Memory B cell (primary cell): ENCODE results near the gene HNRNPA2B1.

ENCODE experiments used
- ATAC-seq: fragments of 150-1000 bp; cut with Tn5 transposase; 2 replicates; pipeline ENCODE4 v1.10.0; 2021; ENCODE audit warnings: low read depth, mild to moderate bottlenecking, moderate library complexity
- DNase-seq, 2 donors: peaks; one replicate each; pipeline ENCODE4 v3.0.0; 2022; ENCODE audit warnings: low spot score in 2 of 2
- H3K27ac Mint-ChIP-seq: one replicate; pipeline ENCODE4 v1.8.0; 2022; ENCODE audit warnings: mild to moderate bottlenecking, moderate library complexity, mixed read lengths
- H3K27me3 Mint-ChIP-seq: one replicate; pipeline ENCODE4 v1.8.0; 2022; ENCODE audit warnings: mixed read lengths
- H3K36me3 Mint-ChIP-seq: one replicate; pipeline ENCODE4 v1.8.0; 2022; ENCODE audit warnings: mild to moderate bottlenecking, mixed read lengths
- H3K4me1 Mint-ChIP-seq: one replicate; pipeline ENCODE4 v1.8.0; 2022; ENCODE audit warnings: mixed read lengths
- H3K4me3 Mint-ChIP-seq: one replicate; pipeline ENCODE4 v1.8.0; 2022; ENCODE audit warnings: mild to moderate bottlenecking, moderate library complexity, mixed read lengths
- H3K9me3 Mint-ChIP-seq: one replicate; pipeline ENCODE4 v1.8.0; 2022; ENCODE audit warnings: mixed read lengths

Gene HNRNPA2B1

GRCh38 chr7:26200444-26201246 lies at the start of gene HNRNPA2B1:
Gene HNRNPA2B1 (minus strand): TSS chr7:26200746. CDS start chr7:26200577, 169 bp downstream.
- H3K27me3 Mint-ChIP-seq = no peaks in the 10 kb centered on the region
- ATAC-seq (peak; percentile 65), DNase-seq (peak; percentile 99 to 100)
- no peaks in the 10 kb centered on the region for H3K9me3 Mint-ChIP-seq
- peaks cover 31% of the 10 kb centered on the region for H3K36me3 Mint-ChIP-seq
- H3K4me3 Mint-ChIP-seq = peak within 1 kb of the TSS; percentile 100
- peaks cover 31% of the 10 kb centered on the region for H3K4me1 Mint-ChIP-seq
- H3K27ac Mint-ChIP-seq = peak within 1 kb of the TSS; percentile 99

GRCh38 chr7:26250239-26250638 lies 49.7 kb upstream of the HNRNPA2B1 start:
- Mint-ChIP-seq H3K9me3 (no peaks in the 10 kb centered on the region), H3K36me3 (no peaks in the 10 kb centered on the region), H3K27ac (no peak overlapping the region), H3K4me3 (no peak overlapping the region), H3K27me3 (no peaks in the 10 kb centered on the region), H3K4me1 (no peaks in the 10 kb centered on the region)
- ATAC-seq (no peak), DNase-seq (no peak)

- H3K4me3 Mint-ChIP-seq = no peak overlapping the region
- no peak for ATAC-seq
Observed at GRCh38 chr7:26245150-26245549, 44.6 kb upstream of the HNRNPA2B1 start.

GRCh38 chr7:26238032-26238431 lies 37.5 kb upstream of the HNRNPA2B1 start:
- H3K4me3 Mint-ChIP-seq = no peak overlapping the region
- H3K27ac Mint-ChIP-seq = no peak overlapping the region
- DNase-seq (no peak), ATAC-seq (no peak)
- H3K9me3 Mint-ChIP-seq = no peaks in the 10 kb centered on the region
- H3K4me1 Mint-ChIP-seq = peaks cover 4% of the 10 kb centered on the region
- no peaks in the 10 kb centered on the region for H3K36me3 Mint-ChIP-seq
- H3K27me3 Mint-ChIP-seq = peaks cover 5% of the 10 kb centered on the region

More at GRCh38 chr7:26245150-26245549, 44.6 kb upstream of the HNRNPA2B1 start:
- Mint-ChIP-seq H3K27ac (no peak overlapping the region), H3K36me3 (no peaks in the 10 kb centered on the region), H3K27me3 (no peaks in the 10 kb centered on the region), H3K4me1 (no peaks in the 10 kb centered on the region), H3K9me3 (no peaks in the 10 kb centered on the region)
- no peak for DNase-seq

GRCh38 chr7:26237035-26237807 lies 36.7 kb upstream of the HNRNPA2B1 start:
- Mint-ChIP-seq H3K4me1 (peaks cover 4% of the 10 kb centered on the region), H3K36me3 (no peaks in the 10 kb centered on the region), H3K9me3 (no peaks in the 10 kb centered on the region), H3K4me3 (no peak overlapping the region), H3K27ac (no peak overlapping the region), H3K27me3 (peaks cover 7% of the 10 kb centered on the region)
- DNase-seq = no peak
- ATAC-seq = no peak

GRCh38 chr7:26233902-26234511 lies 33.5 kb upstream of the HNRNPA2B1 start:
- H3K27ac Mint-ChIP-seq = no peak overlapping the region
- no peak overlapping the region for H3K4me3 Mint-ChIP-seq
- H3K4me1 Mint-ChIP-seq = peaks cover 4% of the 10 kb centered on the region
- peaks cover 2% of the 10 kb centered on the region for H3K36me3 Mint-ChIP-seq
- DNase-seq (no peak), ATAC-seq (no peak)
- H3K27me3 Mint-ChIP-seq = peaks cover 8% of the 10 kb centered on the region
- no peaks in the 10 kb centered on the region for H3K9me3 Mint-ChIP-seq

- Mint-ChIP-seq H3K27ac (no peak overlapping the region), H3K36me3 (peaks cover 2% of the 10 kb centered on the region), H3K4me1 (no peaks in the 10 kb centered on the region), H3K27me3 (peaks cover 11% of the 10 kb centered on the region), H3K4me3 (no peak overlapping the region), H3K9me3 (no peaks in the 10 kb centered on the region)
- ATAC-seq = no peak
- DNase-seq = no peak
Observed at GRCh38 chr7:26227987-26228386, 27.4 kb upstream of the HNRNPA2B1 start.

- ATAC-seq (no peak), DNase-seq (no peak)
- peaks cover 7% of the 10 kb centered on the region for H3K27me3 Mint-ChIP-seq
- H3K9me3 Mint-ChIP-seq = no peaks in the 10 kb centered on the region
- no peaks in the 10 kb centered on the region for H3K36me3 Mint-ChIP-seq
- H3K4me3 Mint-ChIP-seq = no peak overlapping the region
- H3K4me1 Mint-ChIP-seq = no peaks in the 10 kb centered on the region
- H3K27ac Mint-ChIP-seq = no peak overlapping the region
Observed at GRCh38 chr7:26224359-26224758, 23.8 kb upstream of the HNRNPA2B1 start.

- H3K9me3 Mint-ChIP-seq = no peaks in the 10 kb centered on the region
- peaks cover 15% of the 10 kb centered on the region for H3K36me3 Mint-ChIP-seq
- H3K4me1 Mint-ChIP-seq = peaks cover 4% of the 10 kb centered on the region
- H3K4me3 Mint-ChIP-seq = no peak overlapping the region
- ATAC-seq (no peak), DNase-seq (no peak)
- no peak overlapping the region for H3K27ac Mint-ChIP-seq
- H3K27me3 Mint-ChIP-seq = no peaks in the 10 kb centered on the region
Observed at GRCh38 chr7:26216049-26216448, 15.5 kb upstream of the HNRNPA2B1 start.

GRCh38 chr7:26213807-26214515 lies 13.4 kb upstream of the HNRNPA2B1 start:
- Mint-ChIP-seq H3K4me1 (peaks cover 4% of the 10 kb centered on the region), H3K27ac (no peak overlapping the region), H3K36me3 (peaks cover 24% of the 10 kb centered on the region), H3K9me3 (no peaks in the 10 kb centered on the region), H3K4me3 (no peak overlapping the region), H3K27me3 (no peaks in the 10 kb centered on the region)
- ATAC-seq (no peak), DNase-seq (no peak)

GRCh38 chr7:26212921-26213718 lies 12.6 kb upstream of the HNRNPA2B1 start:
- Mint-ChIP-seq H3K27ac (no peak overlapping the region), H3K4me1 (peaks cover 4% of the 10 kb centered on the region), H3K9me3 (no peaks in the 10 kb centered on the region), H3K27me3 (no peaks in the 10 kb centered on the region), H3K36me3 (peaks cover 24% of the 10 kb centered on the region), H3K4me3 (no peak overlapping the region)
- ATAC-seq (no peak), DNase-seq (no peak)

- Mint-ChIP-seq H3K4me1 (peaks cover 22% of the 10 kb centered on the region), H3K27ac (no peak overlapping the region), H3K4me3 (no peak overlapping the region), H3K36me3 (peaks cover 30% of the 10 kb centered on the region), H3K27me3 (no peaks in the 10 kb centered on the region), H3K9me3 (no peaks in the 10 kb centered on the region)
- DNase-seq = no peak
- no peak for ATAC-seq
Observed at GRCh38 chr7:26208040-26208439, 7.5 kb upstream of the HNRNPA2B1 start.

GRCh38 chr7:26203016-26203415 lies 2.5 kb upstream of the HNRNPA2B1 start:
- H3K4me1 Mint-ChIP-seq = peaks cover 22% of the 10 kb centered on the region
- peak overlapping the region; percentile 74 for H3K27ac Mint-ChIP-seq
- ATAC-seq (no peak), DNase-seq (no peak)
- peak overlapping the region; percentile 87 for H3K4me3 Mint-ChIP-seq
- no peaks in the 10 kb centered on the region for H3K27me3 Mint-ChIP-seq
- peaks cover 26% of the 10 kb centered on the region for H3K36me3 Mint-ChIP-seq
- H3K9me3 Mint-ChIP-seq = no peaks in the 10 kb centered on the region
